Esophagus mucosa (tissue), 1 donor: ENCODE data around the gene TAL1. TPM values are rescaled to one million over a fixed set of nuclear protein-coding genes. Genes with fewer than 3 reads are reported as not detected.

Source experiments
- total RNA-seq: library from RNA; stranded (reverse); gene quantifications from one replicate; pipeline ENCODE4 v1.2.4, GENCODE V29; 2023
- donor health status: DM: yes; HTN: yes; CAD: no.

The TAL1 gene
- total RNA-seq, 1 donor from 2014 or later = 0.64 TPM

Other genes starting within 250 kb of the TAL1 start
- gene CYP4X1, start 208.6 kb downstream of the TAL1 start, total RNA-seq = 25.1 TPM
- 0.72 TPM for gene CYP4Z1, start 165.0 kb downstream of the TAL1 start, total RNA-seq
- gene CYP4A22, start 94.8 kb downstream of the TAL1 start, total RNA-seq = not detected
- 273 TPM for gene PDZK1IP1, start 42.2 kb downstream of the TAL1 start, total RNA-seq
- gene STIL, start 81.9 kb upstream of the TAL1 start, total RNA-seq = 8.2 TPM
- gene CMPK1, start 101.6 kb upstream of the TAL1 start, total RNA-seq = 122 TPM
- gene FOXE3, start 184.1 kb upstream of the TAL1 start, total RNA-seq = not detected
- 0.08 TPM for gene FOXD2, start 205.8 kb upstream of the TAL1 start, total RNA-seq